Measurements from ENCODE around the gene DNAH2. TPM values are rescaled to one million over a fixed set of nuclear protein-coding genes. Genes with fewer than 3 reads are reported as not detected.

The DNAH2 gene
- total and polyA plus RNA-seq, 2 donors (not counting 1 experiment from before 2014, with no cell fraction given): 0.08 to 0.17 TPM

GRCh38 chr17:7714721-7715594, 2.6 kb upstream of the DNAH2 start:
- Histone ChIP-seq H3K4me3 (replicated peaks in 1 of 4; ENCODE audit: control extremely low read depth in 1 of 4, insufficient read depth in 1 of 4, low read depth in 3 of 4, low read length in 4 of 4) (no peak overlapping the region), H3K4me1 (ENCODE audit: control insufficient read depth, extremely low read depth, insufficient read depth, low read length) (peaks cover 4% of the 10 kb centered on the region), H3K36me3 (ENCODE audit: control insufficient read depth, insufficient read depth, low read length) (no peaks in the 10 kb centered on the region), H4K20me1 (ENCODE audit: control insufficient read depth, extremely low read depth, insufficient read depth, low read length) (no peaks in the 10 kb centered on the region), H3K4me2 (ENCODE audit: extremely low read depth, insufficient read depth, low read length) (no peak overlapping the region), H3K79me2 (ENCODE audit: control insufficient read depth, insufficient read depth, low read length) (no peaks in the 10 kb centered on the region), H3K9ac (ENCODE audit: insufficient read depth, low read length) (no peak overlapping the region), H3K27me3 (ENCODE audit: control insufficient read depth, insufficient read depth, low read length) (peaks cover 43% of the 10 kb centered on the region), H3K9me3 (ENCODE audit: control insufficient read depth, insufficient read depth, low read depth, low read length) (no peaks in the 10 kb centered on the region), H2AFZ (ENCODE audit: low read length) (no peak overlapping the region), H3K27ac (ENCODE audit: insufficient read depth, low read length) (no peak overlapping the region)
- no peak for TF ChIP-seq EZH2 (IDR thresholded peaks at IDR 0.05; ENCODE audit: low read length, missing control alignments)
- TF ChIP-seq, protein P1, sequence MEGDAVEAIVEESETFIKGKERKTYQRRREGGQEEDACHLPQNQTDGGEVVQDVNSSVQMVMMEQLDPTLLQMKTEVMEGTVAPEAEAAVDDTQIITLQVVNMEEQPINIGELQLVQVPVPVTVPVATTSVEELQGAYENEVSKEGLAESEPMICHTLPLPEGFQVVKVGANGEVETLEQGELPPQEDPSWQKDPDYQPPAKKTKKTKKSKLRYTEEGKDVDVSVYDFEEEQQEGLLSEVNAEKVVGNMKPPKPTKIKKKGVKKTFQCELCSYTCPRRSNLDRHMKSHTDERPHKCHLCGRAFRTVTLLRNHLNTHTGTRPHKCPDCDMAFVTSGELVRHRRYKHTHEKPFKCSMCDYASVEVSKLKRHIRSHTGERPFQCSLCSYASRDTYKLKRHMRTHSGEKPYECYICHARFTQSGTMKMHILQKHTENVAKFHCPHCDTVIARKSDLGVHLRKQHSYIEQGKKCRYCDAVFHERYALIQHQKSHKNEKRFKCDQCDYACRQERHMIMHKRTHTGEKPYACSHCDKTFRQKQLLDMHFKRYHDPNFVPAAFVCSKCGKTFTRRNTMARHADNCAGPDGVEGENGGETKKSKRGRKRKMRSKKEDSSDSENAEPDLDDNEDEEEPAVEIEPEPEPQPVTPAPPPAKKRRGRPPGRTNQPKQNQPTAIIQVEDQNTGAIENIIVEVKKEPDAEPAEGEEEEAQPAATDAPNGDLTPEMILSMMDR (conservative IDR thresholded peaks at IDR 0.05 in 1 of 2, IDR thresholded peaks at IDR 0.05 in 1 of 2; ENCODE audit: low read depth in 1 of 2, low read length in 2 of 2): no peak
- DNase-seq (ENCODE audit: low read depth in 2 of 2): no peak

DNA sequence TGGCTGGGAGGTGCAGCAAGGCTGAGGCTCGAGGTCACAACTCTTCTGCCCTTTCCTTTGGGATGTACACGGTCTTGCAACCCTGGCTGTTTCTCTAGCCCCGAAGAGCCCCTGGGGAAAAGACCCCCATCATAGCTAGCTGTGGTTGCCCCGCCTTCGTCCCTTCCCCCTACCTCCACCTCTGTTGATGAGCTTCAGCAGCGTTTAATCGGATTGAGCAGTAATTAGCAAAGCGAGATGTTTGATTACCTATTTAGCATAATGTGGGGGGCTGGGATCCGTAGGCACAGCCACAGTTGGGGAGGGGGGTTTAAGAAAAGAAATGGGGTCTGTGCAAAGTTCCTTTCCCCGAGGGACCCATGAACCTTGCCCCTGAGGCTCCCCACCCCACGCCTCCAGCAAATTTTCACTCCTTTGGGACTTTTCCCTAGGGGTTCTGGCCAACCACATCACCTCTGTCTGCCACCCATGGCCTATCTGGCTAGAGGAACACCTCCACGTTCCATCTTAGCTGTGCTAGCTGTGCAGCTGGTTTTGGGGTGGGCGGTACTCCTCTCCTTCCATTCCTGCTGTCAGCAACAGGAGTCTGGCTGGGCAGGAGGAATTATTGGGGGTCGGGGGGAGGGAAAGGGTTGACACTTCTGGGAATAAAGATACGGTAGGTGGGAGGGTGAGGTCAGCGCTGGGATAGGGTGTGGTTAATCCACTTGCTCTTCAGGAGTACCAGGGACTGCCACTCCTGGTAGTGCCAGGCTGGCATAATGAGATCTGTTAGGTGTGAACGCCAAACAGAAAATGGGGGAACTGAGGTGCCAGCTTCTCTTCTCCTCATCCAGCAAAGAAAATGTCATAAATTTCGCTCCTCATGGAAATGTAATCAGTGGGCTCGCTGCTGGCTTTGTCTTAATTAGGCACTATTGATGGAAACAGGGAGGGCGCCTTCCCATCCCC, 1.3 kb upstream of the DNAH2 start:
- peak overlapping the region; percentile 32 for H3K9ac ChIP-seq (ENCODE audit: insufficient read depth, low read length)
- H3K36me3 ChIP-seq (ENCODE audit: control insufficient read depth, insufficient read depth, low read length): no peaks in the 10 kb centered on the region
- H3K9me3 ChIP-seq (ENCODE audit: control insufficient read depth, insufficient read depth, low read depth, low read length): no peaks in the 10 kb centered on the region
- TF ChIP-seq, protein P1 (conservative IDR thresholded peaks at IDR 0.05 in 1 of 2, IDR thresholded peaks at IDR 0.05 in 1 of 2; ENCODE audit: low read depth in 1 of 2, low read length in 2 of 2): no peak
- peak; percentile 27 for TF ChIP-seq EZH2 (IDR thresholded peaks at IDR 0.05; ENCODE audit: low read length, missing control alignments)
- no peaks in the 10 kb centered on the region for H3K79me2 ChIP-seq (ENCODE audit: control insufficient read depth, insufficient read depth, low read length)
- H2AFZ ChIP-seq (ENCODE audit: low read length): peak overlapping the region; percentile 12
- H4K20me1 ChIP-seq (ENCODE audit: control insufficient read depth, extremely low read depth, insufficient read depth, low read length): no peaks in the 10 kb centered on the region
- H3K4me3 ChIP-seq (replicated peaks in 1 of 4; ENCODE audit: control extremely low read depth in 1 of 4, insufficient read depth in 1 of 4, low read depth in 3 of 4, low read length in 4 of 4): peak overlapping the region; percentile 46 to 73 (median 66)
- no peak for DNase-seq (ENCODE audit: low read depth in 2 of 2)
- peak overlapping the region; percentile 85 for H3K4me2 ChIP-seq (ENCODE audit: extremely low read depth, insufficient read depth, low read length)
- H3K27ac ChIP-seq (ENCODE audit: insufficient read depth, low read length): no peak overlapping the region
- peaks cover 4% of the 10 kb centered on the region for H3K4me1 ChIP-seq (ENCODE audit: control insufficient read depth, extremely low read depth, insufficient read depth, low read length)
- peaks cover 51% of the 10 kb centered on the region for H3K27me3 ChIP-seq (ENCODE audit: control insufficient read depth, insufficient read depth, low read length)

All from fibroblast of lung (primary cell).